Liver (tissue), 9 donors: ENCODE measurements around the gene ABHD10. TPM values are rescaled to one million over a fixed set of nuclear protein-coding genes. Genes with fewer than 3 reads are reported as not detected.

ENCODE experiments used
- DNase-seq: peaks from one replicate; pipeline ENCODE4 v3.0.0-alpha.2; 2017; ENCODE audit warnings: low spot score
- H3K27ac ChIP-seq, 2 donors: one replicate each; pipeline ENCODE4 v1.7.0; 2013; ENCODE audit warnings: inconsistent platforms in 2 of 2, low read length in 2 of 2, control low read depth in 1 of 2, low read depth in 1 of 2, mild to moderate bottlenecking in 1 of 2
- H3K27me3 ChIP-seq, 4 donors: one replicate each; pipeline versions ENCODE4 v1.6.1 to v1.7.0; 2013; ENCODE audit warnings: low read length in 3 of 4, inconsistent platforms in 1 of 4, mild to moderate bottlenecking in 1 of 4, moderate library complexity in 1 of 4; ENCODE audit not compliant: control insufficient read depth in 4 of 4, insufficient read depth in 4 of 4
- H3K36me3 ChIP-seq, 4 donors: one replicate each; pipeline versions ENCODE4 v1.6.1 to v1.7.0; 2013; ENCODE audit warnings: low read length in 3 of 4, mild to moderate bottlenecking in 3 of 4, low read depth in 1 of 4, moderate library complexity in 1 of 4; ENCODE audit not compliant: control insufficient read depth in 4 of 4, insufficient read depth in 3 of 4
- H3K4me1 ChIP-seq, 4 donors: one replicate each; pipeline versions ENCODE4 v1.6.1 to v1.7.0; 2013; ENCODE audit warnings: low read length in 3 of 4, mild to moderate bottlenecking in 3 of 4, moderate library complexity in 1 of 4; ENCODE audit not compliant: control insufficient read depth in 4 of 4, insufficient read depth in 4 of 4
- H3K4me3 ChIP-seq, 3 donors: one replicate each; pipeline versions ENCODE4 v1.6.1 to v1.7.0; 2013; ENCODE audit warnings: low read length in 3 of 3, control low read depth in 1 of 3, low read depth in 1 of 3, mild to moderate bottlenecking in 1 of 3
- H3K9ac ChIP-seq, 2 donors: one replicate each; pipeline ENCODE4 v1.7.0; 2013; ENCODE audit warnings: low read length in 2 of 2, mild to moderate bottlenecking in 2 of 2, moderate library complexity in 2 of 2, control low read depth in 1 of 2, low read depth in 1 of 2
- H3K9me3 ChIP-seq, 4 donors: one replicate each; pipeline versions ENCODE4 v1.6.1 to v1.7.0; 2013; ENCODE audit warnings: low read length in 3 of 4; ENCODE audit not compliant: control insufficient read depth in 4 of 4
- ATF3 ChIP-seq: IDR thresholded peaks from 2 replicates; pipeline ENCODE4 v1.6.1; 2016; ENCODE audit warnings: antibody characterized with exemption
- CTCF ChIP-seq: fragments of 150-350 bp; IDR thresholded peaks from 2 replicates; pipeline ENCODE4 v1.5.1; 2017; ENCODE audit warnings: improper control_type of control experiment, low read depth, low read length; ENCODE audit not compliant: missing input control
- EGR1 ChIP-seq, 2 donors: IDR thresholded peaks; 2 replicates each; pipeline ENCODE4 v1.6.1; 2016 to 2018; ENCODE audit warnings: antibody characterized with exemption in 2 of 2, low read depth in 2 of 2
- FOXA1 ChIP-seq: IDR thresholded peaks from 2 replicates; pipeline ENCODE4 v1.6.1; 2016; ENCODE audit warnings: antibody characterized with exemption
- GABPA ChIP-seq, 2 donors: IDR thresholded peaks in 1 of 2; conservative IDR thresholded peaks in 1 of 2; 2 replicates each; pipeline ENCODE4 v1.6.1; 2016; ENCODE audit warnings: antibody characterized with exemption in 2 of 2, mild to moderate bottlenecking in 1 of 2, moderate library complexity in 1 of 2
- HNF4A ChIP-seq, 2 donors: conservative IDR thresholded peaks; 2 replicates each; pipeline ENCODE4 v1.6.1; 2016; ENCODE audit warnings: antibody characterized with exemption in 2 of 2, mild to moderate bottlenecking in 2 of 2
- HNF4G ChIP-seq: IDR thresholded peaks from 2 replicates; pipeline ENCODE4 v1.6.1; 2016; ENCODE audit warnings: antibody characterized with exemption
- JUND ChIP-seq, 2 donors: IDR thresholded peaks; 2 replicates each; pipeline ENCODE4 v1.6.1; 2016; ENCODE audit warnings: antibody characterized with exemption in 2 of 2
- MAX ChIP-seq: IDR thresholded peaks from 2 replicates; pipeline ENCODE4 v1.6.1; 2016; ENCODE audit warnings: antibody characterized with exemption
- NR2F2 ChIP-seq: IDR thresholded peaks from 2 replicates; pipeline ENCODE4 v1.6.1; 2016; ENCODE audit warnings: antibody characterized with exemption
- RAD21 ChIP-seq, 2 donors: IDR thresholded peaks; 2 replicates each; pipeline ENCODE4 v1.6.1; 2016; ENCODE audit warnings: antibody characterized with exemption in 2 of 2, mild to moderate bottlenecking in 2 of 2
- REST ChIP-seq: IDR thresholded peaks from 2 replicates; pipeline ENCODE4 v1.6.1; 2016; ENCODE audit warnings: antibody characterized with exemption, mild to moderate bottlenecking
- RXRA ChIP-seq, 2 donors: IDR thresholded peaks; 2 replicates each; pipeline ENCODE4 v1.6.1; 2017 to 2018; ENCODE audit warnings: antibody characterized with exemption in 2 of 2, mild to moderate bottlenecking in 1 of 2
- TAF1 ChIP-seq: conservative IDR thresholded peaks from 2 replicates; pipeline ENCODE4 v1.6.1; 2016; ENCODE audit warnings: antibody characterized with exemption, mild to moderate bottlenecking
- YY1 ChIP-seq: IDR thresholded peaks from 2 replicates; pipeline ENCODE4 v1.6.1; 2016; ENCODE audit warnings: antibody characterized with exemption, mild to moderate bottlenecking
- ZBTB33 ChIP-seq: IDR thresholded peaks from 2 replicates; pipeline ENCODE4 v1.6.1; 2016; ENCODE audit warnings: antibody characterized with exemption
- WGBS: extraction: QIAGEN DNeasy Blood & Tissue Kit; methylation state at CpG from one replicate; pipeline ENCODE4 v1.1.7; 2013; 5-methylcytosine and 5-hydroxymethylcytosine counted together
- polyA plus RNA-seq, 2 donors: library from polyadenylated mRNA; stranded (reverse) in 1 of 2; unstranded in 1 of 2; fragments of 200-250 nt in 1 of 2; fragments of >200 nt in 1 of 2; fragmentation: Nextera tagmentation in 1 of 2; extraction: Ambion mirVana in 1 of 2; gene quantifications; one replicate each; pipeline versions ENCODE4 v1.2.1 to v1.2.3, GENCODE V29; 2013 to 2015
- total RNA-seq, 2 donors: library from RNA; depleted of rRNA; stranded (reverse); fragments of >200 nt; gene quantifications; one replicate each; pipeline ENCODE4 v1.2.3, GENCODE V29; 2014
- donor health status: healthy.
- donor health status: healthy.
- donor health status: healthy.
- donor health status: healthy.
- donor health status: healthy.

ABHD10 gene
- total and polyA plus RNA-seq, 4 donors = 15.1 to 22.1 (median 18.9) TPM

- no peak overlapping the region for H3K9ac ChIP-seq
- H3K27ac ChIP-seq = peak overlapping the region in 1 of 2 donors; percentile 37
- H3K4me3 ChIP-seq = no peak overlapping the region
- no peak for TF ChIP-seq HNF4A (conservative IDR thresholded peaks at IDR 0.05)
- no peak for TF ChIP-seq YY1
- TF ChIP-seq ATF3 = no peak
- TF ChIP-seq REST = no peak
- TF ChIP-seq CTCF = no peak
- no peak for TF ChIP-seq HNF4G
- TF ChIP-seq RXRA (IDR thresholded peaks at IDR 0.05) = no peak
- TF ChIP-seq GABPA (IDR thresholded peaks at IDR 0.05 in 1 of 2, conservative IDR thresholded peaks at IDR 0.05 in 1 of 2) = no peak
- TF ChIP-seq TAF1 = no peak
- TF ChIP-seq MAX = no peak
- no peak for TF ChIP-seq NR2F2
- TF ChIP-seq RAD21 (IDR thresholded peaks at IDR 0.05) = no peak
- no peak for TF ChIP-seq FOXA1
- TF ChIP-seq EGR1 (IDR thresholded peaks at IDR 0.05; ENCODE audit: low read depth in 2 of 2) = no peak
- no peak for TF ChIP-seq ZBTB33
- no peak for TF ChIP-seq JUND (IDR thresholded peaks at IDR 0.05)
- DNase-seq = no peak
- H3K9me3 ChIP-seq = no peaks in the 10 kb centered on the region
- no peaks in the 10 kb centered on the region for H3K27me3 ChIP-seq
- peaks cover 0 to 20% (median 11%) of the 10 kb centered on the region in 4 donors for H3K4me1 ChIP-seq
- peaks cover 3 to 32% (median 10%) of the 10 kb centered on the region in 4 donors for H3K36me3 ChIP-seq
- 33% methylated on average over 5 of the region's 5 CpGs for WGBS
Measured at GRCh38 chr3:111968319-111969054, 10.3 kb upstream of the ABHD10 start.
